HG03139 (cell line): ENCODE measurements around the gene LPGAT1.

Experiments used
- ATAC-seq: cut with Tn5 transposase; IDR thresholded peaks from one replicate; pipeline ENCODE4 v1.9.1; 2021; ENCODE audit not compliant: unreplicated experiment

LPGAT1 gene

DNA sequence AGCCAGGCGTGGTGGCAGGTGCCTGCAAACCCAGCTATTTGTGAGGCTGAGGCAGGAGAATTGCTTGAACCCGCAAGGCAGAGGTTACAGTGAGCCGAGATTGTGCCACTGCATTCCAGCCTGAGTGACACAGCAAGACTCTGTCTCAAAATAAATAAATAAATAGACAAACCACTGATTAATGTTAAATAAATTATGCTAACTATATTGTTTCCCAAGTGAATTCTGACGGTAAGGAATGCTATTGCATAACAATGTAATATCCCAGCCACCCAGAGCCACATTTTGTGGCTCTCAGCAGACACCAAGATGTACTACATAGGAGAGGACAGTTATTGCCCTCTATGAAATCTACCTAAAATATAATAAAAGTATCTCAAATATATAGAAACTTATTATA is 55.4 kb downstream of the LPGAT1 start:
- ATAC-seq: no peak

- ATAC-seq: no peak
Measured at GRCh38 chr1:211764701-211765100, 65.9 kb downstream of the LPGAT1 start.

GRCh38 chr1:211762206-211762605 is 68.4 kb downstream of the LPGAT1 start:
- no peak for ATAC-seq

- ATAC-seq: no peak
Measured at GRCh38 chr1:211761400-211761799, 69.2 kb downstream of the LPGAT1 start.

GRCh38 chr1:211756471-211757020 is 74.0 kb downstream of the LPGAT1 start:
- no peak for ATAC-seq

DNA sequence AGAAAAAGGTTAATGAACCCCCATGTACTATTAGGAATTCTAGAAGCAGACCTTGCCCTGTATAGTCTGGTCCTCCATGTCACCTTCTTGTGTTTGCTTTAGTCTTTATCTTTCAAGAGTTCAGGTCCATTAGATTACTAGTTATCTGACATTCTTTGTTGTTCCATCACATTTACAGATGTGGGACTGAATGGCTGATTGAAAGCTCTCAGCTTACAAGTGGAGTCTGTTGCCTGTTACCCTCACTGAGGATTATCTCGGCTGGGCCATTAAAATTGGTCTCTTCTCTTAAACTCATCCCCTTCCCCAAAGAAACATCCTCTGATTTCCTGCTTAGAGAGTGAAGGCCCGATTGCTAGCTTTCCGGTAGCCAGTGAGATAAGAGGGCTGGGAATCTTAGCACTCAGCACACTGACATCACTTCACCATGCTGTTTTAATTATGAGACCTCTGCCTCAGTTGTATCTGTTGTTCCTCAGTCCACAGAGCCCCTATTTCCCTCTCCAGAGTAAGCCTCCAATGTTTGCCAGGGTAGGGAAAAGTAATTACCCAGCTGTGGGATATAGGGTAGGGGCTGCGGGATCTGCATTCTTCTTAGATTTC is 76.8 kb downstream of the LPGAT1 start:
- ATAC-seq: no peak

- no peak for ATAC-seq
Measured at GRCh38 chr1:211752951-211753486, 77.5 kb downstream of the LPGAT1 start.

DNA sequence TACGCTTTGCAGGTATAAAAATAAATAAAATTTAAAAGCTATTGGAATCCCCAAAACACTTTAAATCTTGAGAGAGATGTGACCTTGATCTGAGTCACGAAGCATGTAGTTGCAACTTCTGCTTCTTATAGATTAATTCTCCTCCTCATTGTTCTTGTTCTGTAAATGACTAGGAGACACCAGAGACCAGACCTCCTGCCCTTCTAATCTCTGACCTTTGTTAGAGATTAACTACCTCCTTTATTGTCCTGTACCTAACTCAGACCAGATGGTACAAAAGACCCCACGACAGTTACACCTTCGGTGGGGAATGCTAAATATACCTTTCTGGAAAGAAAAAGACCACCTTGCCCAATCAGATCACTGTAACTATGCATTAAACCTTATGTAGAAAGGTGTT is 78.2 kb downstream of the LPGAT1 start:
- no peak for ATAC-seq

DNA sequence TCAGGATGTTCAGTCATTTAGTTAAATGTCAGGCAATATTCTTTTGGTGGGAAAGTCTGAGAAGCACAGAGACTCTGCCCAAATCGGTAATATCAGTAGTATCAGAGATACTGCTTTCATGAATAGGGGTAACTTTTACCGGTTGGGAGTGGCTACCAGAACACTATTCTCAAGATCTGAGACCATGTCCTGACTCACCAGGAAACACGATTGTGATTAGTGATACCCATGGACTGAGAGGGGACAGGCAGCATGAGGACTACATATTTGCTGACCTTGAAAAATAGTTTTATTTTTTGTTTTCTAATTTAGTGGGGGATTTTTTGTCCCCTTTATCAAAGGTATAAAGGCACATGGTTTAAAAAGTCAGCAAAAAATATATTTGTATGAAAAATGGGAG is 79.1 kb downstream of the LPGAT1 start:
- ATAC-seq: no peak

DNA sequence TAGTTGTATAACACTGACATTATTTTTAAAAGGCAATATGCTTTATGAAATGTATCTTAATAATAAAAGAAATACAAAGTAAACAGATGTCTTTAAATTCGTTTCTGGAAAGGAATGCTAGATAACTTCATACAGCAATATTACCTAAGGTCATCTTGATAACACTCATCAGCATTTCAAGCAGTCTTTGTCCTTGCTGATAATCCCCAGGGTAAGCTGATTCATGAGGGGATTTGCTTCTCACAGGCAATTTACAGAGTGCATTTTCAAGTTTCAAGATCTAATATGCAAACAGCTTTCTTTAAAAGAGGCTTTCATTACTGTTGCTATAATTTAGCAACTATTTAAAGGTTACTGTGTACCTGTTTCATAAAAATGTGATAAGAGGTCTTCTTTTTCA is 80.0 kb downstream of the LPGAT1 start:
- ATAC-seq: no peak

- ATAC-seq: no peak
Measured at GRCh38 chr1:211749251-211749650, 81.3 kb downstream of the LPGAT1 start.

- no peak for ATAC-seq
Measured at GRCh38 chr1:211748810-211749209, 81.8 kb downstream of the LPGAT1 start.

DNA sequence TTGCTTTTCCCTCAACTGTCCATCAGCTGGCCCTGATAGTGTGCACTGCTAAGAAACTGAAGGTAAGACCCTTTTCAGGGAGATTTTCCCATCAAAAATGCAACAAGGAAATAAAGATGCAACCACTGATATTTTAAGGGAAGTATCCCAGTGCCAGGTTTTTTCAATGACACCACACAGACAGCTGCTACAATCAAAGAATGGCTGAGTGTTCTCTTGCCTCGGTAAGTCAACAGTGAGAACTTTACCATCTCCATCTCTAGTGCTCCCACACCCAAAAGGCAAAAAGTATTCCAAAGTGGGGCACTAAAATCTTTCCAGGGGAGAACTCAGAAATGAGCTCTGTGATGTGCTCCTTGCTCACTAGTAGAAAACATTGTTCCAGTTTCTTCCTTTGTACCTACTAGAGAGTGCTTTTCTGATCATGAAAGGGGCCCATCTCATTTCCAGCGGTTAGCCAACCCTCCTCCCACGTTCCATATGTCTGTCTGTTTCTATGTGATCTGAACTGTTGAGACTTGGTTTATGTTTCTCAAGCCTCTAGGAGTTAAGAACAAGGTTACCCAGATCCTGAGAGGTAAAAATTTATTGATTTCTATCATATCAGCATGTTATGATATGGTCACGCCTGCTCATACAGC is 87.6 kb downstream of the LPGAT1 start:
- no peak for ATAC-seq

- ATAC-seq: no peak
Measured at GRCh38 chr1:211742272-211742671, 88.3 kb downstream of the LPGAT1 start.

DNA sequence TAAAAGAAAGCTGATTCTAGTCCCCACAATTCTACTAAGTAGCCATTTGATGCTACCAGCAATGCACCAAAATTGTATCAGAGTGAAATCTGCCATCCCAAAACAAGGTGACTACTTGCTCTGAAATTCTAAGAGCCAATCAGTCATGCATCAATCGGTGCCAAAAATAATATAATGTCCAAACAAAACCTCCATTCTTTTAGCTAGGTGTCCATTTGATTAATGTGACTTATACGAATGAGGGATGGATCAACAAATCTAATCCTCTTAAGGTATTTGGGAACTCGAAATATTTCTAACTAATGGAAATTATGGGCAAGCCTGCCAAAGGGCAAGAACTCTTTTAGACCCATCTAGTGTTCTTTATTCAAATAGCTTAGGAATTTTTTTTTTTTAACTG is 88.8 kb downstream of the LPGAT1 start:
- no peak for ATAC-seq

- no peak for ATAC-seq
Measured at GRCh38 chr1:211741116-211741515, 89.4 kb downstream of the LPGAT1 start.

- ATAC-seq: no peak
Measured at GRCh38 chr1:211739671-211740411, 90.7 kb downstream of the LPGAT1 start.

DNA sequence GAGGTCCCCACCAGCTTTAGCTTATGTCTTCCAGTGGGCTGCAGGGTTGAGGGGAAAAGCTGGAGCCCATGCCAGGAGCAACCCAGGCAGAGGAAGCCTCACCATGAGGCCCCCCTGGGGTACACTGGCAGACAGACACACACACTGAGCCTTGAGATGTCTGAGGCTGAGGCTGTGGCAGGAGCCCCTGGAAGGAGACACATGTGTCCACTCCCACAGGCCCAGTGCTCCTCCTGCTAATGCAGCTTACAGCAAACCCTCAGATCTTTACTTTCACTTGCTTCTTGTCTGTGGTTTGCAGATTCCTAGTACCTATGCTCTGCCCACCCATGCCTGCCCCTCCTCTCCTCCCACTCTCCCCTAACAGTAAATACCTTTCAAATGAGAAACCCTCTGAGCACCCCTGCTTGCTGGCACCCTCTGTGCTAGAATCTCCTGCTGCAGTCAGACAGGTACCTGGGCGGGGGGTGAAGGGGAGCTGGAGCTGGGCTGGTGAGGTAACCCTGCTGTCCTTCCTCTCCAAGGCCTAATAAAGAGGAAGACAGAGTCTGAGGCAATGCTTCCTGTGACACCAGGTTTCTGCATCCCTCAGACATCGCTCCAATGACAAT is 91.8 kb downstream of the LPGAT1 start:
- ATAC-seq: no peak

DNA sequence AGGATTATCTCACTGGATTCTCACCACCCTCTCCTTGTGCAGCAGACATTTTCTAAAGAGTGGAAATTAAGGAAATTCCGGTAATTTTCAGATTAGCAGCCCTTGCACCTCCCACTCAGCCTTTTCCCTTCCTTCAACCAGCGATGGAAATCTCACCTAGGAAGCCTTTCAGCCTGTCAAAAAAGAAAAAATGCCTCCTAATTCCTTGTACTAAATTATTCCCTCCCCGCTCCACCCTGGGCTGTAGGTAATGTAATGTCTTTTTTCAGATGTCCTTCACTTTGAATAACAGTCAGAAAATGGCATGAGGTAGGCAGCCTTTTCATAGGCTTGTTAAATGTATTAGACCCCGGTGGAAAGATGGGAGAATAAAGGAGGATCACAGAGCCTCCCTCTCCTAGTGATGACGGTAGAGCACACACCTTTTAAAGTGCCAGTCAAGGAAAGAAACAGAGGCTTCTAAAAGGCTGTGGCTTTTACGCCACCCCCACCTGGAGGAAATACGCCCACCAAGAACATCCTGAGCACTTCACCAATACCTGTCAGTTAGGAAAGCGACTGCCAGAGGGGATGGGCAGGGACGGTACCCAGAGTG is 92.4 kb downstream of the LPGAT1 start:
- no peak for ATAC-seq

DNA sequence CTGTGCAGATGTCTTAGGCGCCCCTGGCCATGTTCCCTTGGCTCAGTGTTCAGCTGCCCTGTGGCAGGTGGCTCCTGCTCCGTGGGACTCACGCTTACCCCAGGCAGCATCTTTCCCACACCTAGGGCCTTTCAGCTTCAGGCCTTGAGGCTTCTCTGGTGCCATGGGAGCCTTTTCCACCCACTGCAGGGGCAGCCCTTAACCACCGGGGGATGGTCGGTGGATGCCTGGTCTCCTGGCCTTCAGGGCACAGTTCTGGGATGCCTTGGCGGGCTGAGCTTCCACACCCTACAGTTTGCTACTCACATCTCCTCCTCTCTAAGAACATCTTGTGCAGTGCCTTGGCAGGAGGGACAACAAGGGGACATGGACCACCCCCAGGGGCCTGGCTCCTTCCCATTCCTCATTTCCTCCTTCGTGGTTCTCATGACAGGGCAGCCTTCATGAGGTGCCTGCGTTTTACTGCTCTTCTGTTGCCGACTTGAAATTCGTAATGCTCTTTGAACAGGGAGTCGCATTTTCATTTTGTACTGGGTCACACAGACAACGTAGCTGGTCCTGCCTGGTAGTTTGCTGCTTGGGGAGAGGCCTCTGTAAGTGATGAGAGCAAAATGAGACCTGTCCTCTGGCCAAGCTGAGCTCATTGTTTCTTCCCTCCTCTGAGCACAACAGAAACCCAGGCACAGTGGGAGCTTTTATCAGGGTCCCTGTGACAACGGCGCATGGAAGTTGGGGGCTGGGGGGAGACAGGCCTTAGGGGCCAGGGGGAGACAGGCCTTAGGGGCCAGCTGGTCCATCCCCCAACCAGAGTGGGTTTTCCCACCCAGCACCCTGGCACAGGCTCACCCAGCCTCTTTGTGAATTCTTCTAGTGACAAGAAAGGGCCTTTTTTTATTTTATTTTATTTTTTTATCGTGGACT is 93.2 kb downstream of the LPGAT1 start:
- ATAC-seq: no peak
